IMR-90 (cell line): ENCODE data around the gene ERBB4. TPM values are rescaled to one million over a fixed set of nuclear protein-coding genes. Genes with fewer than 3 reads are reported as not detected.

Experiments
- ATAC-seq: fragments of 200-7000 bp; cut with Tn5 transposase; 2 replicates; pipeline ENCODE4 v1.9.1; 2020; ENCODE audit warnings: low read depth, mild to moderate bottlenecking, moderate library complexity
- BruUV-seq: library from RNA; stranded (reverse); fragments of 400-500 nt; replicated peaks from 2 replicates; lab custom pipeline; 2021; lab: Mats Ljungman, UMichigan
- CTCF ChIA-PET: fragments of 300-600 bp; formaldehyde crosslinking; extraction: SDS; loops from one replicate; lab custom pipeline; 2021; ENCODE audit warnings: antibody characterized with exemption; lab: Yijun Ruan, JAX
- POLR2A ChIA-PET: fragments of 300-600 bp; sonication (Branson Sonifier 250); formaldehyde crosslinking; loops from one replicate; lab custom pipeline; 2022; ENCODE audit warnings: antibody characterized with exemption; ENCODE audit not compliant: unreplicated experiment; lab: Charles Lee
- DNase-seq: peaks from one replicate; pipeline ENCODE4 v3.0.0; 2013
- H2AFZ ChIP-seq: replicated peaks from 2 replicates; pipeline ENCODE3; 2013; ENCODE audit warnings: low read length, mild to moderate bottlenecking; ENCODE audit not compliant: poor library complexity
- H2AK5ac ChIP-seq: 2 replicates; pipeline ENCODE4 v1.6.1; 2013; ENCODE audit warnings: low read depth, low read length, inconsistent platforms
- H2AK9ac ChIP-seq: replicated peaks from 2 replicates; pipeline ENCODE3; 2013; ENCODE audit warnings: mild to moderate bottlenecking, low read depth, low read length, moderate library complexity; ENCODE audit not compliant: poor library complexity
- H2BK120ac ChIP-seq: 2 replicates; pipeline ENCODE4 v1.6.1; 2013; ENCODE audit warnings: low read depth, low read length, inconsistent platforms
- H2BK15ac ChIP-seq: 3 replicates; pipeline ENCODE4 v1.6.1; 2013; ENCODE audit warnings: low read depth, low read length, inconsistent platforms
- H2BK20ac ChIP-seq: 2 replicates; pipeline ENCODE4 v1.6.1; 2013; ENCODE audit warnings: low read depth, mild to moderate bottlenecking, inconsistent platforms, low read length, moderate library complexity
- H2BK5ac ChIP-seq: 2 replicates; pipeline ENCODE4 v1.6.1; 2013; ENCODE audit warnings: mild to moderate bottlenecking, low read depth, low read length, inconsistent platforms; ENCODE audit not compliant: poor library complexity, severe bottlenecking
- H3K14ac ChIP-seq: replicated peaks from 2 replicates; pipeline ENCODE4 v1.6.1; 2013; ENCODE audit warnings: low read depth, low read length, inconsistent platforms
- H3K18ac ChIP-seq: 2 replicates; pipeline ENCODE4 v1.6.1; 2013; ENCODE audit warnings: low read depth, low read length, control low read depth
- H3K23ac ChIP-seq: 2 replicates; pipeline ENCODE4 v1.6.1; 2013; ENCODE audit warnings: low read depth, low read length, inconsistent platforms
- H3K27ac ChIP-seq: 2 replicates; pipeline ENCODE4 v1.5.1; 2013; ENCODE audit warnings: mild to moderate bottlenecking, control low read depth, low read length; ENCODE audit not compliant: insufficient read depth
- H3K27me3 ChIP-seq: 2 replicates; pipeline ENCODE4 v1.6.1; 2013; ENCODE audit warnings: low read length; ENCODE audit not compliant: control insufficient read depth, insufficient read depth
- H3K36me3 ChIP-seq: 2 replicates; pipeline ENCODE4 v1.6.1; 2013; ENCODE audit warnings: low read length, mixed read lengths; ENCODE audit not compliant: control insufficient read depth, insufficient read depth
- H3K4ac ChIP-seq: 2 replicates; pipeline ENCODE4 v1.6.1; 2013; ENCODE audit warnings: low read depth, low read length, inconsistent platforms
- H3K4me1 ChIP-seq: 2 replicates; pipeline ENCODE4 v1.6.1; 2013; ENCODE audit warnings: low read length, mixed read lengths; ENCODE audit not compliant: control insufficient read depth, insufficient read depth
- H3K4me2 ChIP-seq: 2 replicates; pipeline ENCODE4 v1.6.1; 2013; ENCODE audit warnings: low read depth, mild to moderate bottlenecking, control low read depth, low read length, moderate library complexity
- H3K4me3 ChIP-seq: 2 replicates; pipeline ENCODE4 v1.5.1; 2013; ENCODE audit warnings: low read depth, mild to moderate bottlenecking, control low read depth, low read length, moderate library complexity; ENCODE audit not compliant: insufficient read depth
- H3K56ac ChIP-seq: 2 replicates; pipeline ENCODE4 v1.6.1; 2013; ENCODE audit warnings: low read length, inconsistent platforms; ENCODE audit not compliant: insufficient read depth; ENCODE audit errors: extremely low read depth
- H3K79me1 ChIP-seq, 2 experiments: 2 replicates each; pipeline ENCODE4 v1.6.1; 2013; ENCODE audit warnings: low read length in 2 of 2, inconsistent platforms in 1 of 2, low read depth in 1 of 2
- H3K9ac ChIP-seq: 2 replicates; pipeline ENCODE4 v1.6.1; 2013; ENCODE audit warnings: low read depth, low read length, control low read depth
- H3K9me1 ChIP-seq: 2 replicates; pipeline ENCODE4 v1.6.1; 2013; ENCODE audit warnings: low read length, inconsistent platforms; ENCODE audit not compliant: insufficient read depth
- H3K9me3 ChIP-seq: 2 replicates; pipeline ENCODE4 v1.6.1; 2013; ENCODE audit warnings: low read length; ENCODE audit not compliant: control insufficient read depth, insufficient read depth
- H4K20me1 ChIP-seq: 2 replicates; pipeline ENCODE4 v1.6.1; 2013; ENCODE audit warnings: low read length, inconsistent platforms; ENCODE audit not compliant: insufficient read depth
- H4K5ac ChIP-seq: 2 replicates; pipeline ENCODE4 v1.6.1; 2013; ENCODE audit warnings: mild to moderate bottlenecking, low read depth, low read length, control low read depth
- H4K8ac ChIP-seq, 2 experiments: 2 replicates each; pipeline ENCODE4 v1.6.1; 2013; ENCODE audit warnings: low read depth in 2 of 2, low read length in 2 of 2, control low read depth in 1 of 2, inconsistent platforms in 1 of 2
- H4K91ac ChIP-seq: 2 replicates; pipeline ENCODE4 v1.6.1; 2013; ENCODE audit warnings: low read depth, low read length, inconsistent platforms; ENCODE audit not compliant: insufficient read depth
- MAZ ChIP-seq: IDR thresholded peaks from 2 replicates; pipeline ENCODE4 v1.6.1; 2012; ENCODE audit warnings: low read depth, mild to moderate bottlenecking, low read length, improper control_type of control experiment, moderate library complexity, borderline replicate concordance
- POLR2A ChIP-seq: IDR thresholded peaks from 2 replicates; pipeline ENCODE4 v1.6.1; 2012; ENCODE audit warnings: mild to moderate bottlenecking, low read depth, low read length
- RCOR1 ChIP-seq: IDR thresholded peaks from 2 replicates; pipeline ENCODE4 v1.6.1; 2012; ENCODE audit warnings: mild to moderate bottlenecking, low read length, improper control_type of control experiment; ENCODE audit not compliant: insufficient replicate concordance
- dilution Hi-C: fragments of 300-500 bp; cut with HindIII; formaldehyde crosslinking; loops from one replicate; pipeline ENCODE4 v1.14.3; 2018; ENCODE audit warnings: low sequenced_read_pairs; ENCODE audit not compliant: unreplicated experiment
- in situ Hi-C: fragments of 300-500 bp; cut with MboI; formaldehyde crosslinking; loops from 3 replicates; pipeline ENCODE4 v1.14.3; 2019; ENCODE audit warnings: low sequenced_read_pairs, inconsistent platforms, mixed read lengths
- intact Hi-C: fragments of 100-400 bp; cut with micrococcal nuclease; formaldehyde crosslinking; loops from 2 replicates; pipeline ENCODE4 v1.10.0; 2022
- polyA plus RNA-seq, 3 experiments: library from polyadenylated mRNA; depleted of rRNA; stranded (reverse); fragments of >200 nt; gene quantifications; 2 replicates each; pipeline ENCODE4 v1.2.3, GENCODE V29; 2012; ENCODE audit warnings: low replicate concordance in 1 of 3
- total RNA-seq: library from RNA; depleted of rRNA; stranded (reverse); fragments of >200 nt; gene quantifications from 2 replicates; pipeline ENCODE4 v1.2.3, GENCODE V29; 2012

The ERBB4 gene
- total and polyA plus RNA-seq, 2 of the 4 experiments (the other 2 are of a cell fraction): not detected

GRCh38 chr2:211860224-211860623 is 678.4 kb downstream of the ERBB4 start:
- no peak overlapping the region for H4K91ac ChIP-seq
- H3K23ac ChIP-seq: no peak overlapping the region
- ChIA-PET CTCF (no interaction called here), POLR2A (no interaction called here)
- ATAC-seq: no peak
- H2AK9ac ChIP-seq: no peak overlapping the region
- no peak overlapping the region for H3K4me3 ChIP-seq
- H2BK5ac ChIP-seq: no peak overlapping the region
- H3K27ac ChIP-seq: no peak overlapping the region
- H4K5ac ChIP-seq: no peak overlapping the region
- no peak for DNase-seq
- no peaks in the 10 kb centered on the region for H3K27me3 ChIP-seq
- H4K20me1 ChIP-seq: no peaks in the 10 kb centered on the region
- H2AK5ac ChIP-seq: no peak overlapping the region
- H3K14ac ChIP-seq: no peak overlapping the region
- H2AFZ ChIP-seq: no peak overlapping the region
- no TSS peak for BruUV-seq
- dilution Hi-C loops: no loop called here
- H3K36me3 ChIP-seq: no peaks in the 10 kb centered on the region
- H2BK15ac ChIP-seq: no peak overlapping the region
- intact Hi-C loops: no loop called here
- no peaks in the 10 kb centered on the region for H3K4me1 ChIP-seq
- H3K4me2 ChIP-seq: no peak overlapping the region
- H2BK20ac ChIP-seq: no peak overlapping the region
- H3K79me1 ChIP-seq: no peaks in the 10 kb centered on the region
- no peak overlapping the region for H3K18ac ChIP-seq
- H3K56ac ChIP-seq: no peak overlapping the region
- H3K9me3 ChIP-seq: peaks cover 1% of the 10 kb centered on the region; the same call in 1 of the 2 replicates
- no peak overlapping the region for H3K4ac ChIP-seq
- no peak overlapping the region for H4K8ac ChIP-seq
- H2BK120ac ChIP-seq: no peak overlapping the region
- TF ChIP-seq RCOR1 (no peak), POLR2A (no peak), MAZ (no peak)
- H3K9ac ChIP-seq: no peak overlapping the region
- H3K9me1 ChIP-seq: no peaks in the 10 kb centered on the region
- in situ Hi-C loops: no loop called here
